A549 treated with DMSO at 1 μM for 4 hours (cell line): ENCODE measurements around the gene BOD1. TPM values are rescaled to one million over a fixed set of nuclear protein-coding genes. Genes with fewer than 3 reads are reported as not detected.

Experiments
- total RNA-seq: library from RNA; stranded (reverse); fragments of 200-300 nt; extraction: Qiagen RNA extraction; gene quantifications from 5 replicates; pipeline ENCODE4 v1.2.3, GENCODE V29; 2022; ENCODE audit warnings: low read depth

Gene BOD1
- 62.2 to 72.0 TPM (median 69.7 TPM) in 5 replicates for total RNA-seq

DNA sequence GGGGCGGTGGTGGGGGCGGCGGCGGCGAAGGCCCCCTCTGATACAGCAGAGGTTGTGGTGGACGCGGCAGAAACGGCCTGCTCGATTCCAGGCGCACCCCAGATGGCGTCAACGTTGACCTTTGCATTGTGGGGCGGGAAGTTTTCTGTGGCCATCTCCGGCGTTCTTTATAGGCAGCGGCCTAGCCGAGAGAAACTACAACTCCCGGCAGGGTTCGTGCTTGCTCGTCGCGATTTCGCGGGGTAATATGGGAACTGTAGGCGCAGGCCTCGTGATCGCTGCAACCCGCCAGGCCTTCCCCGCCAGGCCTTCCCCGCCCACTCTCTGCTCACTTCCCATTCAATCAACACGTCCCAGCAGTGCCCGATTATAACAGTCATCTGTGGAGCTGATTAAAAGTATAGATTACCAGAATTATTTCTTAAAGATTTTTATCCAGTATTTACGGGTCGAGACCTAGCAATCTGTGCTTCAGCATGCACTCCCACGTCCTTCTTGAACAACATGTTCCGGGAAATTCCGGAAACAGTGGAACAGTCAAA is at the start of gene BOD1:
TSS of gene BOD1 (minus strand) at position 74 of the 542 bp plus-strand sequence. CDS start 214 bp downstream, outside the sequence.

